ENCODE measurements around the gene EFCAB6.

Gene EFCAB6

GRCh38 chr22:43574738-43575137 is 237.4 kb downstream of the EFCAB6 start:
- no peak for TF ChIP-seq CTCF (IDR thresholded peaks at IDR 0.05; ENCODE audit: insufficient read depth, low read length, missing control alignments)
- no peak for DNase-seq (ENCODE audit: low read depth, low spot score)
- H3K4me3 ChIP-seq (ENCODE audit: low read depth, low read length), result no peak overlapping the region
- POLR2A ChIA-PET, result no interaction called here
- CTCF ChIA-PET, result no interaction called here

DNA sequence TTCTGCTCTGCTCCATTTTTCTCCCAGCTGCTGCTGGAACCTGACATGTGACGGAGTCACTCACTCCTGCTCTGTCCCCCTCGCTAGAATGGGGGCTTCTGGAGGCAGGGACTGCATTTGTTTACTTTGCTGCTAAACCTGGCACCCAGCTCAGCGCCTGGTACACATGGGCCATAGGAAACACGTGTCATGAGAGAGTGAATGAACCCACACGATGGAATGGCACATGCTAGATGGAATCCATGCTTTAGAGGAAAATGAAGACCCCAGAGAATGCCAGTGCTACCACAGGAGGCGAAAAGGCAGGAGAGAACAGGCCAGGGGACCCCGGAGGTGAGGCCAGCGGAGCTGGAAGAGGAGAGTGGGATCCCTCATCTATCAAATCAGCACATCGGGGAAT is 239.4 kb downstream of the EFCAB6 start:
- no peak for TF ChIP-seq CTCF (IDR thresholded peaks at IDR 0.05; ENCODE audit: insufficient read depth, low read length, missing control alignments)
- H3K4me3 ChIP-seq (ENCODE audit: low read depth, low read length), result no peak overlapping the region
- ChIA-PET CTCF (no interaction called here), POLR2A (no interaction called here)
- no peak for DNase-seq (ENCODE audit: low read depth, low spot score)

- no peak overlapping the region for H3K4me3 ChIP-seq (ENCODE audit: low read depth, low read length)
- ChIA-PET CTCF (no interaction called here), POLR2A (no interaction called here)
- TF ChIP-seq CTCF (IDR thresholded peaks at IDR 0.05; ENCODE audit: insufficient read depth, low read length, missing control alignments), result no peak
- no peak for DNase-seq (ENCODE audit: low read depth, low spot score)
Measured at GRCh38 chr22:43571181-43571580, 240.9 kb downstream of the EFCAB6 start.

DNA sequence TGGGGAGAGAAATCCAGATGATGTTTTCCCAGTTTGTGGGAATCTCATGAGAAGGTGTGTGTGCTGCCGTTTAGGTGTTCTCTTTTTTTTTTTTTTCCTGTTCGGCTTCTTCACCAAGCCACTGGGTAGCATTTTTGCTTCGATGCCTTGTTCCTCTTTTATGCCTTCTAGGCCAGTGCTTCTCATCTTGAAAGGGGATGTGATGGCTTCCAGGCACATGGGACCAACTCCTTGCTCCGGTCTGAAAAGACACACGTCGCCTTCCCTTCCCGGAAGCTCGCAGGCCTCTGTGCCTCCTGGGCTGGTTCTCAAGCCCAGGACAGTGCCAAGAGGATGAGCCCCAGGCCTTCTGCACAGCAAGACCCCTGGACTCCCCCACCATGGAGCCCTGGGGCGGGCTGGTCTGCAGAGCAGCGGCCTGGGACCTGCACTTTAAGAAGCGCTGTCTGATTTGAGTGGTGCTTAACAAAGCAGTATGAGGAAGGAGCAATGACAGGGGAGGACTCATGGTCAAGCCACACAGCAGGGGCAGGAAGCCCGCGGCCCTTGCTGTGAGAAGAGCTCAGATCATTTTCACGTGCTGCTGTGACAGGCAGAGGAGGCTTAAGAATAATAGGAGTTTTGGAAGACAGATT is 241.5 kb downstream of the EFCAB6 start:
- TF ChIP-seq CTCF (IDR thresholded peaks at IDR 0.05; ENCODE audit: insufficient read depth, low read length, missing control alignments), result no peak
- DNase-seq (ENCODE audit: low read depth, low spot score), result no peak
- ChIA-PET CTCF (no interaction called here), POLR2A (no interaction called here)
- no peak overlapping the region for H3K4me3 ChIP-seq (ENCODE audit: low read depth, low read length)

- no peak for TF ChIP-seq CTCF (IDR thresholded peaks at IDR 0.05; ENCODE audit: insufficient read depth, low read length, missing control alignments)
- H3K4me3 ChIP-seq (ENCODE audit: low read depth, low read length), result no peak overlapping the region
- ChIA-PET POLR2A (no interaction called here), CTCF (no interaction called here)
- no peak for DNase-seq (ENCODE audit: low read depth, low spot score)
Measured at GRCh38 chr22:43569111-43569510, 243.0 kb downstream of the EFCAB6 start.

GRCh38 chr22:43567691-43568324 is 244.3 kb downstream of the EFCAB6 start:
- POLR2A ChIA-PET, result no interaction called here
- no peak overlapping the region for H3K4me3 ChIP-seq (ENCODE audit: low read depth, low read length)
- TF ChIP-seq CTCF (IDR thresholded peaks at IDR 0.05; ENCODE audit: insufficient read depth, low read length, missing control alignments), result no peak
- DNase-seq (ENCODE audit: low read depth, low spot score), result no peak
- CTCF ChIA-PET, result no interaction called here

Measured in AG04449 (cell line).